Measurements from ENCODE around the gene RUSC2.

The RUSC2 gene

GRCh38 chr9:35500130-35500748 lies 10.3 kb downstream of the RUSC2 start:
- DNase-seq (ENCODE audit: low read depth in 1 of 2, low spot score in 1 of 2), result no peak
- H3K4me3 ChIP-seq (replicated peaks; ENCODE audit: insufficient read depth, low read length), result no peak overlapping the region
- H3K27me3 ChIP-seq (ENCODE audit: insufficient read depth, poor library complexity, severe bottlenecking), result peaks cover 2% of the 10 kb centered on the region
- TF ChIP-seq SPI1 (IDR thresholded peaks at IDR 0.05; ENCODE audit: borderline replicate concordance, low read depth), result no peak
- TF ChIP-seq GABPA (IDR thresholded peaks at IDR 0.05; ENCODE audit: low read depth), result no peak
- TF ChIP-seq POLR2AphosphoS5 (IDR thresholded peaks at IDR 0.05; ENCODE audit: low read depth), result no peak
- no peak for TF ChIP-seq CTCF (IDR thresholded peaks at IDR 0.05; ENCODE audit: insufficient read depth, low read length)
- TF ChIP-seq, protein P1, sequence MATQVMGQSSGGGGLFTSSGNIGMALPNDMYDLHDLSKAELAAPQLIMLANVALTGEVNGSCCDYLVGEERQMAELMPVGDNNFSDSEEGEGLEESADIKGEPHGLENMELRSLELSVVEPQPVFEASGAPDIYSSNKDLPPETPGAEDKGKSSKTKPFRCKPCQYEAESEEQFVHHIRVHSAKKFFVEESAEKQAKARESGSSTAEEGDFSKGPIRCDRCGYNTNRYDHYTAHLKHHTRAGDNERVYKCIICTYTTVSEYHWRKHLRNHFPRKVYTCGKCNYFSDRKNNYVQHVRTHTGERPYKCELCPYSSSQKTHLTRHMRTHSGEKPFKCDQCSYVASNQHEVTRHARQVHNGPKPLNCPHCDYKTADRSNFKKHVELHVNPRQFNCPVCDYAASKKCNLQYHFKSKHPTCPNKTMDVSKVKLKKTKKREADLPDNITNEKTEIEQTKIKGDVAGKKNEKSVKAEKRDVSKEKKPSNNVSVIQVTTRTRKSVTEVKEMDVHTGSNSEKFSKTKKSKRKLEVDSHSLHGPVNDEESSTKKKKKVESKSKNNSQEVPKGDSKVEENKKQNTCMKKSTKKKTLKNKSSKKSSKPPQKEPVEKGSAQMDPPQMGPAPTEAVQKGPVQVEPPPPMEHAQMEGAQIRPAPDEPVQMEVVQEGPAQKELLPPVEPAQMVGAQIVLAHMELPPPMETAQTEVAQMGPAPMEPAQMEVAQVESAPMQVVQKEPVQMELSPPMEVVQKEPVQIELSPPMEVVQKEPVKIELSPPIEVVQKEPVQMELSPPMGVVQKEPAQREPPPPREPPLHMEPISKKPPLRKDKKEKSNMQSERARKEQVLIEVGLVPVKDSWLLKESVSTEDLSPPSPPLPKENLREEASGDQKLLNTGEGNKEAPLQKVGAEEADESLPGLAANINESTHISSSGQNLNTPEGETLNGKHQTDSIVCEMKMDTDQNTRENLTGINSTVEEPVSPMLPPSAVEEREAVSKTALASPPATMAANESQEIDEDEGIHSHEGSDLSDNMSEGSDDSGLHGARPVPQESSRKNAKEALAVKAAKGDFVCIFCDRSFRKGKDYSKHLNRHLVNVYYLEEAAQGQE (IDR thresholded peaks at IDR 0.05; ENCODE audit: insufficient replicate concordance, low read depth), result no peak
- no peak overlapping the region for H3K27ac ChIP-seq (replicated peaks)

- TF ChIP-seq GABPA (IDR thresholded peaks at IDR 0.05; ENCODE audit: low read depth) (no peak), SPI1 (IDR thresholded peaks at IDR 0.05; ENCODE audit: borderline replicate concordance, low read depth) (no peak), CTCF (IDR thresholded peaks at IDR 0.05; ENCODE audit: insufficient read depth, low read length) (no peak), POLR2AphosphoS5 (IDR thresholded peaks at IDR 0.05; ENCODE audit: low read depth) (no peak)
- TF ChIP-seq, protein P1 (IDR thresholded peaks at IDR 0.05; ENCODE audit: insufficient replicate concordance, low read depth), result no peak
- no peak for DNase-seq (ENCODE audit: low read depth in 1 of 2, low spot score in 1 of 2)
- H3K27ac ChIP-seq (replicated peaks), result no peak overlapping the region
- H3K4me3 ChIP-seq (replicated peaks; ENCODE audit: insufficient read depth, low read length), result no peak overlapping the region
- no peaks in the 10 kb centered on the region for H3K27me3 ChIP-seq (ENCODE audit: insufficient read depth, poor library complexity, severe bottlenecking)
These were observed 12.0 kb downstream of the RUSC2 start for GRCh38 chr9:35501946-35502345.

GRCh38 chr9:35506359-35506758 lies 16.4 kb downstream of the RUSC2 start:
- Histone ChIP-seq H3K27ac (replicated peaks) (no peak overlapping the region), H3K4me3 (replicated peaks; ENCODE audit: insufficient read depth, low read length) (no peak overlapping the region), H3K27me3 (ENCODE audit: insufficient read depth, poor library complexity, severe bottlenecking) (no peaks in the 10 kb centered on the region)
- DNase-seq (ENCODE audit: low read depth in 1 of 2, low spot score in 1 of 2), result no peak
- TF ChIP-seq, protein P1 (IDR thresholded peaks at IDR 0.05; ENCODE audit: insufficient replicate concordance, low read depth), result no peak
- no peak for TF ChIP-seq CTCF (IDR thresholded peaks at IDR 0.05; ENCODE audit: insufficient read depth, low read length)
- no peak for TF ChIP-seq POLR2AphosphoS5 (IDR thresholded peaks at IDR 0.05; ENCODE audit: low read depth)
- TF ChIP-seq GABPA (IDR thresholded peaks at IDR 0.05; ENCODE audit: low read depth), result no peak
- no peak for TF ChIP-seq SPI1 (IDR thresholded peaks at IDR 0.05; ENCODE audit: borderline replicate concordance, low read depth)
